Measurements from ENCODE around the gene SNORC.

SNORC gene

DNA sequence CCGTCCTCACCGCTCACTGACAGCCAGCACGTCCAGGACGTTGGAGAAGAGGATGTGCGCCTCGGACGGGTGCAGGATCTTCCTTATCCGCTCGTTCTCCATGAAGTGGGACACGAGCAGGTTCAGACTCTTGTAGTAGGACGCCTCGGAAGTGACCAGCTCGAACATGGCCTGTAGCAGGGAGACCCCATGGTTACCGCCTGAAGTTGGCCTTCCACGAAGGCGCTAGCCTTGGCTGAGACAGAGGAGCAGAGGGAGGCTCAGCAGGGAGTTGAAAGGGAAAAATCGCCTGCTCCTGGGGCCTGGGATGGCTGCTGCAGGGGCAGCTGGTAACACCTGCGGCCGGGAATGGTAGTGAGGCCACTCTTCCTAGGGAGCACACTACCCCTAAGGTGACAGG lies 24.7 kb downstream of the SNORC start (continued):
- TF ChIP-seq, protein P1, sequence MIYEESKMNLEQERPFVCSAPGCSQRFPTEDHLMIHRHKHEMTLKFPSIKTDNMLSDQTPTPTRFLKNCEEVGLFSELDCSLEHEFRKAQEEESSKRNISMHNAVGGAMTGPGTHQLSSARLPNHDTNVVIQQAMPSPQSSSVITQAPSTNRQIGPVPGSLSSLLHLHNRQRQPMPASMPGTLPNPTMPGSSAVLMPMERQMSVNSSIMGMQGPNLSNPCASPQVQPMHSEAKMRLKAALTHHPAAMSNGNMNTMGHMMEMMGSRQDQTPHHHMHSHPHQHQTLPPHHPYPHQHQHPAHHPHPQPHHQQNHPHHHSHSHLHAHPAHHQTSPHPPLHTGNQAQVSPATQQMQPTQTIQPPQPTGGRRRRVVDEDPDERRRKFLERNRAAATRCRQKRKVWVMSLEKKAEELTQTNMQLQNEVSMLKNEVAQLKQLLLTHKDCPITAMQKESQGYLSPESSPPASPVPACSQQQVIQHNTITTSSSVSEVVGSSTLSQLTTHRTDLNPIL (CRISPR knock-in tag; IDR thresholded peaks at IDR 0.05; ENCODE audit: low read depth) = no peak
- TF ChIP-seq ZFP3 (CRISPR knock-in tag; IDR thresholded peaks at IDR 0.05) (no peak), OSR1 (CRISPR knock-in tag; IDR thresholded peaks at IDR 0.05) (no peak)

DNA sequence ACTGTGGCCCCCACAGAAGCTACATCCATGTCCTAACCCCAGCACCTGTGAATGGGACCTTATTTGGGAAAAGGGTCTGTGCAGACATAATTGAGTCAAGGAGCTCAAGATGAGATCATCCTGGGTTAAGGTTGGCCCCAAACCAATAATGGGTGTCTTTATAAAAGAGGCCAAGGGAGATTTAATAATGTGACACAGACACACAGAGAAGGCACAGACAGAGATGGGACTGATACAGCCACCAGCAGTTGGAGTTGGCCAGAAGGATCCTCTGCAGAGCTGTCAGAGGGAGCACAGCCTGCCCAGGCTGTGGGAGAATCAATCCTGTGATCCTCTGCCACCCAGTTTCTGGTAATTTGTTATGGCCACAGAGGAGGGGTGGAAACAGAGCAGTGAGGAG lies 26.0 kb downstream of the SNORC start:
- TF ChIP-seq, protein P2, sequence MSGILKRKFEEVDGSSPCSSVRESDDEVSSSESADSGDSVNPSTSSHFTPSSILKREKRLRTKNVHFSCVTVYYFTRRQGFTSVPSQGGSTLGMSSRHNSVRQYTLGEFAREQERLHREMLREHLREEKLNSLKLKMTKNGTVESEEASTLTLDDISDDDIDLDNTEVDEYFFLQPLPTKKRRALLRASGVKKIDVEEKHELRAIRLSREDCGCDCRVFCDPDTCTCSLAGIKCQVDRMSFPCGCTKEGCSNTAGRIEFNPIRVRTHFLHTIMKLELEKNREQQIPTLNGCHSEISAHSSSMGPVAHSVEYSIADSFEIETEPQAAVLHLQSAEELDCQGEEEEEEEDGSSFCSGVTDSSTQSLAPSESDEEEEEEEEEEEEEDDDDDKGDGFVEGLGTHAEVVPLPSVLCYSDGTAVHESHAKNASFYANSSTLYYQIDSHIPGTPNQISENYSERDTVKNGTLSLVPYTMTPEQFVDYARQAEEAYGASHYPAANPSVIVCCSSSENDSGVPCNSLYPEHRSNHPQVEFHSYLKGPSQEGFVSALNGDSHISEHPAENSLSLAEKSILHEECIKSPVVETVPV (CRISPR knock-in tag; IDR thresholded peaks at IDR 0.05) = no peak
- TF ChIP-seq, protein P1 (CRISPR knock-in tag; IDR thresholded peaks at IDR 0.05; ENCODE audit: low read depth) = no peak
- TF ChIP-seq ZFP3 (CRISPR knock-in tag; IDR thresholded peaks at IDR 0.05) (no peak), BACH2 (CRISPR knock-in tag; IDR thresholded peaks at IDR 0.05; ENCODE audit: borderline replicate concordance) (no peak), RARB (CRISPR knock-in tag; IDR thresholded peaks at IDR 0.05) (no peak), ZC3H10 (CRISPR knock-in tag; IDR thresholded peaks at IDR 0.05) (no peak), TCF4 (CRISPR knock-in tag; IDR thresholded peaks at IDR 0.05; ENCODE audit: borderline replicate concordance) (no peak), GLIS3 (CRISPR knock-in tag; IDR thresholded peaks at IDR 0.05) (no peak), TOX (CRISPR knock-in tag; IDR thresholded peaks at IDR 0.05; ENCODE audit: borderline replicate concordance) (no peak), ZNF70 (CRISPR knock-in tag; IDR thresholded peaks at IDR 0.05) (no peak), ARNTL (CRISPR knock-in tag; IDR thresholded peaks at IDR 0.05; ENCODE audit: borderline replicate concordance, low read depth) (no peak)
- TF ChIP-seq, protein P3, sequence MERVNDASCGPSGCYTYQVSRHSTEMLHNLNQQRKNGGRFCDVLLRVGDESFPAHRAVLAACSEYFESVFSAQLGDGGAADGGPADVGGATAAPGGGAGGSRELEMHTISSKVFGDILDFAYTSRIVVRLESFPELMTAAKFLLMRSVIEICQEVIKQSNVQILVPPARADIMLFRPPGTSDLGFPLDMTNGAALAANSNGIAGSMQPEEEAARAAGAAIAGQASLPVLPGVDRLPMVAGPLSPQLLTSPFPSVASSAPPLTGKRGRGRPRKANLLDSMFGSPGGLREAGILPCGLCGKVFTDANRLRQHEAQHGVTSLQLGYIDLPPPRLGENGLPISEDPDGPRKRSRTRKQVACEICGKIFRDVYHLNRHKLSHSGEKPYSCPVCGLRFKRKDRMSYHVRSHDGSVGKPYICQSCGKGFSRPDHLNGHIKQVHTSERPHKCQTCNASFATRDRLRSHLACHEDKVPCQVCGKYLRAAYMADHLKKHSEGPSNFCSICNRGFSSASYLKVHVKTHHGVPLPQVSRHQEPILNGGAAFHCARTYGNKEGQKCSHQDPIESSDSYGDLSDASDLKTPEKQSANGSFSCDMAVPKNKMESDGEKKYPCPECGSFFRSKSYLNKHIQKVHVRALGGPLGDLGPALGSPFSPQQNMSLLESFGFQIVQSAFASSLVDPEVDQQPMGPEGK (CRISPR knock-in tag; IDR thresholded peaks at IDR 0.05; ENCODE audit: borderline replicate concordance) = no peak
- TF ChIP-seq, protein P4, sequence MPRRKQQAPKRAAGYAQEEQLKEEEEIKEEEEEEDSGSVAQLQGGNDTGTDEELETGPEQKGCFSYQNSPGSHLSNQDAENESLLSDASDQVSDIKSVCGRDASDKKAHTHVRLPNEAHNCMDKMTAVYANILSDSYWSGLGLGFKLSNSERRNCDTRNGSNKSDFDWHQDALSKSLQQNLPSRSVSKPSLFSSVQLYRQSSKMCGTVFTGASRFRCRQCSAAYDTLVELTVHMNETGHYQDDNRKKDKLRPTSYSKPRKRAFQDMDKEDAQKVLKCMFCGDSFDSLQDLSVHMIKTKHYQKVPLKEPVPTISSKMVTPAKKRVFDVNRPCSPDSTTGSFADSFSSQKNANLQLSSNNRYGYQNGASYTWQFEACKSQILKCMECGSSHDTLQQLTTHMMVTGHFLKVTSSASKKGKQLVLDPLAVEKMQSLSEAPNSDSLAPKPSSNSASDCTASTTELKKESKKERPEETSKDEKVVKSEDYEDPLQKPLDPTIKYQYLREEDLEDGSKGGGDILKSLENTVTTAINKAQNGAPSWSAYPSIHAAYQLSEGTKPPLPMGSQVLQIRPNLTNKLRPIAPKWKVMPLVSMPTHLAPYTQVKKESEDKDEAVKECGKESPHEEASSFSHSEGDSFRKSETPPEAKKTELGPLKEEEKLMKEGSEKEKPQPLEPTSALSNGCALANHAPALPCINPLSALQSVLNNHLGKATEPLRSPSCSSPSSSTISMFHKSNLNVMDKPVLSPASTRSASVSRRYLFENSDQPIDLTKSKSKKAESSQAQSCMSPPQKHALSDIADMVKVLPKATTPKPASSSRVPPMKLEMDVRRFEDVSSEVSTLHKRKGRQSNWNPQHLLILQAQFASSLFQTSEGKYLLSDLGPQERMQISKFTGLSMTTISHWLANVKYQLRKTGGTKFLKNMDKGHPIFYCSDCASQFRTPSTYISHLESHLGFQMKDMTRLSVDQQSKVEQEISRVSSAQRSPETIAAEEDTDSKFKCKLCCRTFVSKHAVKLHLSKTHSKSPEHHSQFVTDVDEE (CRISPR knock-in tag; IDR thresholded peaks at IDR 0.05) = no peak
- no peak for ATAC-seq

DNA sequence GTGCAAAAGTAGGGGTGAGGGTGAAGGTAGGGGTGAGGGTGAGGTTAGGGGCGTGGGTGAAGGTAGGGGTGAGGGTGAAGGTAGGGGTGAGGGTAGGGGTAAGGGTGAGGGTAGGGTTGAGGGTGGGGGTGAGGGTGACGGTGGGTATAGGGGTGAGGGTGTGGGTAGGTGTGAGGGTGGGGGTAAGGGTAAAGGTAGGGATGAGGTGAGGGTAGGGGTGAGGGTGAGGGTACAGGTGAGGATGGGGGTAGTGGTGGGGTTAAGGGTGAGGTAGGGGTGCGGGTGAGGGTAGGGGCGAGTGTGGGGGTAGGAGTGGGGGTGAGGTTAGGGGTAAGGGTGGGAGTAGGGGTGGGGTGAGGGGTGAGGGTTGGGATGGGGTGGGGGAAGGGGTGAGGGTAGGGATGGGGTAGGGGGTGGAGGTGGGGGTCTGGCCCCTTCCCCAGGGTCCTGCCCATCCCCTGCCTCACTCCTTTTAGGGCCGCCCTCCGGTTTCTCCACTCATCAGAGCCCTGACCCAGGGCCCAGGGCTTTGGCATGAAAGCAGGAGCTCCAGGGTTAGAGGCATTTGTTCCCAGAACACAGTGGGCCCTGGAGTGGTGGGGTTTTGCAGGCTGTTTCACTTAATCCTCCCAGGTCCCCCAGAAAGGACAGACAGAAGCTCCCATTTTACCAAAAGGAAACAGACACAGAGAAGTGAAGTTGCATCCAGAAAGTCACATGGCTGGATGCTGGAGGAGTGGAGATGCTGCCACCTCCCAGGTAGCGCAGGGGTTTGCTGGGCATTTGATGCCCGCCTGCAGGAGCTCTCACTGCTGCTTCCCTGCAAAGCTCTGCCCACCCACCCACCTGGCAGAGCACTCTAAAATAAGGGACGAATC lies 26.9 kb downstream of the SNORC start:
- ATAC-seq = no peak
- TF ChIP-seq, protein P1 (CRISPR knock-in tag; IDR thresholded peaks at IDR 0.05; ENCODE audit: low read depth) = no peak
- no peak for TF ChIP-seq SNAI2 (CRISPR knock-in tag; IDR thresholded peaks at IDR 0.05)
- TF ChIP-seq, protein P3 (CRISPR knock-in tag; IDR thresholded peaks at IDR 0.05; ENCODE audit: borderline replicate concordance) = no peak
- TF ChIP-seq CSDC2 (CRISPR knock-in tag; IDR thresholded peaks at IDR 0.05) = no peak
